ENCODE data around the gene CALML5.

The CALML5 gene

DNA sequence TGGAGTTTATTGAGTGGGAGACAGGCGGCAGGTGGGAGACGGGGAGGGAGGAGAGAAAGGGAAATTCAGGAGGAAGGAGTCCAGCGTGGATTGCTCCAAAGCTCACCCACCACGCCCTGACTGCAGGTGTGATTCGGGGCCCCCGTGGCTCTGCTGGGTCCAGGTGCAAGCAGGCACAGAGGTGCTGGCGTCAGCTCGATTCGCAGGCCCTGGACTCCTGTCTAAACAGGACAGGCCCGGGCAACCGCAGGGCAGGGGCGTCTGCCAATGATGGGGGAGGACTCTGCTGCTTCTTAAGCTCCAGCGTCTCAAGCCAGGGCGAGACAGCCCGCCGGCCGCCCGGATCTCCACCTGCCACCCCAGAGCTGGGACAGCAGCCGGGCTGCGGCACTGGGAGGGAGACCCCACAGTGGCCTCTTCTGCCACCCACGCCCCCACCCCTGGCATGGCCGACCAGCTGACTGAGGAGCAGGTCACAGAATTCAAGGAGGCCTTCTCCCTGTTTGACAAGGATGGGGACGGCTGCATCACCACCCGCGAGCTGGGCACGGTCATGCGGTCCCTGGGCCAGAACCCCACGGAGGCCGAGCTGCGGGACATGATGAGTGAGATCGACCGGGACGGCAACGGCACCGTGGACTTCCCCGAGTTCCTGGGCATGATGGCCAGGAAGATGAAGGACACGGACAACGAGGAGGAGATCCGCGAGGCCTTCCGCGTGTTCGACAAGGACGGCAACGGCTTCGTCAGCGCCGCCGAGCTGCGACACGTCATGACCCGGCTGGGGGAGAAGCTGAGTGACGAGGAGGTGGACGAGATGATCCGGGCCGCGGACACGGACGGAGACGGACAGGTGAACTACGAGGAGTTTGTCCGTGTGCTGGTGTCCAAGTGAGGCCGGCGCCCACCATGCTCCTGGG, 25.5 kb upstream of the CALML5 start, which contains the start of gene CALML3:
TSS of gene CALML3 (plus strand) at position 321 of the 920 bp plus-strand sequence. CDS start at position 446, 125 bp downstream.
- no peaks in the 10 kb centered on the region for H3K9me3 ChIP-seq (ENCODE audit: low read length)
- no peaks in the 10 kb centered on the region for H3K27me3 ChIP-seq (ENCODE audit: control insufficient read depth in 1 of 2, insufficient read depth in 2 of 2, low read length in 2 of 2)
- no peak within 1 kb of the TSS for H3K27ac ChIP-seq (ENCODE audit: low read depth, low read length)
- H3K4me1 ChIP-seq (ENCODE audit: insufficient read depth, low read length): peaks cover 12% of the 10 kb centered on the region
- no peak within 1 kb of the TSS for H3K9ac ChIP-seq (ENCODE audit: low read length)
- no peaks in the 10 kb centered on the region for H3K36me3 ChIP-seq (ENCODE audit: insufficient read depth, low read length)
- H3K4me3 ChIP-seq (ENCODE audit: low read depth in 1 of 2, low read length in 2 of 2): no peak within 1 kb of the TSS

DNA sequence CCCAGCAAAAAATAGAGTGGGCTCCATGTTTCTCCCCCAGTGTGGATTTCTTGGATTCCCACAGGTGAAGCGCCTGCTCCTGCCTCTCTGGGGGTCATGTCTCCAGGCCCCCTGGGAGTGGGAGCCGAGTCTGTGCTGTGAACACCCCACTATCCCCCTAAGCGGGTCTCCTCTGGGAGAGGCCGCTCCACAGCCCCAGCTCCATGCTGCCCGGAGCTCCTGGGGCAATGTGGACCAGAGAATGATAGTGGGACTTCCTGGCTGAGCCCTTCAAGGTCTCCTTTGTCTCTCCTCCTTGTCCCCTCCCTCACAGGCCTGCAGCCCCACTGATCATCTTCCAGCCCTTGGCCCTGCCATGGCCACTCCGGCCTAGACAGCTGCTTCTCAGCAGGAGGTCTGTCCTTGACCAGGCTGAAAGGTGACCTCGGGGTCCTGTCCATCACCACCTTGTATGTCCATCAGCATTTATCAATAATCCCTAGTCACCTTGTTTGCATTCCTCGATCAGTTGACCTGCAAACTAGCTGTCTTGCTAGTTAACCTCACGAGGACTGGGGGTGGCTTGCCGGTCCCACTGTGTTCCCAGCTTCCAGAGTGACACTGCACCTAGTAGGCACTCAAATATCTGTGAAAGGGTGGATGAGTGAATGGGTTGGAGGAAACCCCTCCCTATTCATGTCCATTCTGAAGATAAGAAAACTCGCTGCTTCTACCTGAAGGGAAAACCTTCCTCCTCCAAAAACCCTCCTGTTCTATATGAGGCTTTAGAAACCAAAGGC, 24.6 kb upstream of the CALML5 start:
- H3K4me1 ChIP-seq (ENCODE audit: insufficient read depth, low read length): peaks cover 3% of the 10 kb centered on the region
- H3K27ac ChIP-seq (ENCODE audit: low read depth, low read length): no peak overlapping the region
- no peak overlapping the region for H3K4me3 ChIP-seq (ENCODE audit: low read depth in 1 of 2, low read length in 2 of 2)
- no peaks in the 10 kb centered on the region for H3K9me3 ChIP-seq (ENCODE audit: low read length)
- no peak overlapping the region for H3K9ac ChIP-seq (ENCODE audit: low read length)
- no peaks in the 10 kb centered on the region for H3K27me3 ChIP-seq (ENCODE audit: control insufficient read depth in 1 of 2, insufficient read depth in 2 of 2, low read length in 2 of 2)
- no peaks in the 10 kb centered on the region for H3K36me3 ChIP-seq (ENCODE audit: insufficient read depth, low read length)

DNA sequence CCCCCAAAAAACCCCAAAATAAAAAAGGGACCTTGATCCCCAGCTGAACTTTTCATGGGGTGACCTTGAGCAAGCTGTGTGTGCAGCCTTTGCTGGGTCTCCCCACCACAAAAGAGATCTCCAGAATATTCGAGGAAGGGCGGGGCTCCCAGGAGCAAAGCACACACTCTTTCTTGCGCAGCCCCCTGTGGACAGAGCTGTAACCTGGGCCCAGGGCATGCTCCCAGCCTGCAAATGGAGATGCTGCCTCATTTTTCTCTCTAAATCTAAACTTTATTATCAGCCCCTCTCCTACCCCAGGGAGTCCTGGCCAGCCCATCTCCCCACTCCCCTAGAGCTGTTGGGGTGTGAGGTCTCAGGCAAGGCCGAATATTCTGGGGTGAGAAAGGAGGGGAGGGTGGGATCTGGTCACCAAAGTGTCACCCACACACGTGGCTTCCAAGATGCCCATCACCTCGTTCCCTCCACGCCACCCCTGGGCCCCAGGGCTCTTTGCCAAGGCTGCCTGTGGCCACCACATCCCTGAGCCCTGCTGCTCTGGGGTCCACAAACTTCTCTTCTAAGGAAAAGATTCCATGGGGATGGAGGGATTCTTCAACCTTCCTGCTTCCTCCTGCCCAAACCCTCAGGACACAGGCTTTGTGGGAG, 23.7 kb upstream of the CALML5 start:
- no peak overlapping the region for H3K9ac ChIP-seq (ENCODE audit: low read length)

DNA sequence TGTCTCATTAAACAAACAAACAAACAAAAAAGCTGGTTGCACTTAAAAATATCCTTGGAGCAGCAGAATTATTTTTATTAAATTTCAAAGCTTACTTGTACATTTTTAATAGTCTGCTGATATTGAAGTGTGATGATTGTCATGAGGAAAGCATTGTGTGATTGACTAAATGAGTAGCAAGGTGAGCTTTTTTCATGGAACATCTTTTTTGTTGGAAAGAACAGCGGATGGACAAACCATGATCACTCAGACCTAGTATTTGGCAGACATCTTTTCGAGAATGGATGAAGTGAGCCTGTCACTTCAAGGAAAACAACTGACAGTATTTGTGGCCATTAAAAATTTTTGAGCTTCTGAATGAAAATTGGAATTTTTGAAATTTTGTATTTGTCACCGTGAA, 19.7 kb upstream of the CALML5 start:
- no peaks in the 10 kb centered on the region for H3K36me3 ChIP-seq (ENCODE audit: insufficient read depth, low read length)
- no peak overlapping the region for H3K4me3 ChIP-seq (ENCODE audit: low read depth in 1 of 2, low read length in 2 of 2)
- no peaks in the 10 kb centered on the region for H3K27me3 ChIP-seq (ENCODE audit: control insufficient read depth in 1 of 2, insufficient read depth in 2 of 2, low read length in 2 of 2)
- H3K9ac ChIP-seq (ENCODE audit: low read length): no peak overlapping the region
- H3K9me3 ChIP-seq (ENCODE audit: low read length): no peaks in the 10 kb centered on the region
- H3K27ac ChIP-seq (ENCODE audit: low read depth, low read length): no peak overlapping the region
- no peaks in the 10 kb centered on the region for H3K4me1 ChIP-seq (ENCODE audit: insufficient read depth, low read length)

More for the DNA sequence above, 23.7 kb upstream of the CALML5 start:
- H3K27ac ChIP-seq (ENCODE audit: low read depth, low read length): no peak overlapping the region
- no peak overlapping the region for H3K4me3 ChIP-seq (ENCODE audit: low read depth in 1 of 2, low read length in 2 of 2)
- H3K9me3 ChIP-seq (ENCODE audit: low read length): no peaks in the 10 kb centered on the region
- H3K27me3 ChIP-seq (ENCODE audit: control insufficient read depth in 1 of 2, insufficient read depth in 2 of 2, low read length in 2 of 2): no peaks in the 10 kb centered on the region
- no peaks in the 10 kb centered on the region for H3K36me3 ChIP-seq (ENCODE audit: insufficient read depth, low read length)
- H3K4me1 ChIP-seq (ENCODE audit: insufficient read depth, low read length): no peaks in the 10 kb centered on the region

DNA sequence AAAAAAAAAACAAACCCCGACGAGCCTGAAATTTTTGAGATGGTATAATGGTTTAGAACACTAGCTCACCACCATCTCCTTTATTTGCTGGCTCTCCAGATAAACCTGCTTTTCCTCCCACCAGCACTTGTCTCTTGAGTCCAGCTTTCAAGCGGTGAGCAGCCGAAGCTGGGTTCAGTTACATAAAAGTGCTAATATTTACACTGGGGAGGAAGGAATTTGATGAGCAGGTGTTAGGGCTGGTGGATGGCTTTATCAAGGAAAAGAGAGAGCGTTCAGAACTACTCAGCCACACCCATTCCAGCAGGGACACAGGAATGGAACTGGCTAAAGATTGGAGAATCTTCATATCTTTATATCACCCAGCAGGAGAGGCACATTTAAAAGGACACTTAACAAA, 18.8 kb upstream of the CALML5 start:
- H3K27ac ChIP-seq (ENCODE audit: low read depth, low read length): no peak overlapping the region

DNA sequence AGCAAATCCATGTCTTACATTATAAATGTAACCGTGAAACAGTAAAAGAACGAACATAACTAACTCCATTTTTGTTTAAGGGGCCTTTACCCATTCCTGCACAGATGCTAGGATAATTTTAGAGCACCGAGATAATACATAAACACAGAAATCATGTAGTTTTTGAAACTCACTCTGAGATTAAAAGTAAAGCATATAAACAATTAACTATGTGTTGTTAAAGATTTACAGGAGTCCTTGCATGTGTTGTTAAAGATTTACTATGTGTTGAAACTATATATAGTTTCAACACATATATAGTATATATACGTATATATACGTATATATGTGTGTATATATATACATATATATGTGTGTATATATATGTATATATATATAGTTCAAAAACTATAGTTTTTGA, 18.2 kb upstream of the CALML5 start:
- Histone ChIP-seq H3K27me3 (ENCODE audit: control insufficient read depth in 1 of 2, insufficient read depth in 2 of 2, low read length in 2 of 2) (no peaks in the 10 kb centered on the region), H3K9ac (ENCODE audit: low read length) (no peak overlapping the region), H3K27ac (ENCODE audit: low read depth, low read length) (no peak overlapping the region), H3K36me3 (ENCODE audit: insufficient read depth, low read length) (no peaks in the 10 kb centered on the region), H3K4me1 (ENCODE audit: insufficient read depth, low read length) (no peaks in the 10 kb centered on the region), H3K4me3 (ENCODE audit: low read depth in 1 of 2, low read length in 2 of 2) (no peak overlapping the region), H3K9me3 (ENCODE audit: low read length) (no peaks in the 10 kb centered on the region)

More for the DNA sequence above, 18.8 kb upstream of the CALML5 start:
- Histone ChIP-seq H3K9ac (ENCODE audit: low read length) (no peak overlapping the region), H3K4me3 (ENCODE audit: low read depth in 1 of 2, low read length in 2 of 2) (no peak overlapping the region), H3K4me1 (ENCODE audit: insufficient read depth, low read length) (no peaks in the 10 kb centered on the region), H3K36me3 (ENCODE audit: insufficient read depth, low read length) (no peaks in the 10 kb centered on the region), H3K9me3 (ENCODE audit: low read length) (no peaks in the 10 kb centered on the region), H3K27me3 (ENCODE audit: control insufficient read depth in 1 of 2, insufficient read depth in 2 of 2, low read length in 2 of 2) (no peaks in the 10 kb centered on the region)

DNA sequence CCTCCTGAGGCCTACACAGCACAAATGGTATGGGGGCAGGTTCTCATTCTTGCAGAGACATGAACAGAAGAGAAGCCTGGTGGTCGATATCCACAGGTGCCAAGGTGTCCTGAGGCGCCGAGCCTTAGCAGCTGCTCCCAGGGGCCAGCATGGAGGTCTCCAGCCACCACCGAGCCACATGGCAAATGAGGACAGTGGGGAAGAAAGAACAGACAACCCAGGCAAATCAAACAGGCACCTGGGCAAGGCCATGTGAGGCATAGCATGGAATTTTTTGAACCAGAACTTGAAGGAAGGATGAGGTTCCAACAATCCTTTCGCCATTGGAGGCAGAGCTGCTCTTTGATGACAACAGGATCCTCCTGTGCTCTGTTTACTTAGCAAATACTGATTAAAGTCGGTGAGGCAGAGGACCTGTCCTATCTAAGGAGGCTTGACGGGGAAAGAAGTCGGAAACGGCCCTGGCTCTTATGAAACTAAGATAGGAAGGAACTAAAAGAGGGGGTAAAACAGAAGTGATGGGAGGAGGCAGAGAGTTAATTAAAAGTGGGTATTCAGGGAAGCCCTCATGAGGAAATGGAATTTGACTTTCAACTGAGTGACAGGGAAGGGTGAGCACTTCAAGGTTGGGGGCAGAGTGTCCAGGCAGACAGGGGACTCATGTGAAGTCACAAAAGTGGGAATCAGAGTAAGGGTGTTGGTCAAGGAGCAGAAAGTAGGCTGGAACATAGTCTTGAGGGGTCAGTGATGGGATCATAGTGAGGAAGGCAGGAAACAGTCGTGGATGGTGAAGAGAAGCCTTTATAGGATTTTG, 16.8 kb upstream of the CALML5 start:
- Histone ChIP-seq H3K9me3 (ENCODE audit: low read length) (no peaks in the 10 kb centered on the region), H3K36me3 (ENCODE audit: insufficient read depth, low read length) (no peaks in the 10 kb centered on the region), H3K9ac (ENCODE audit: low read length) (no peak overlapping the region), H3K4me1 (ENCODE audit: insufficient read depth, low read length) (no peaks in the 10 kb centered on the region), H3K4me3 (ENCODE audit: low read depth in 1 of 2, low read length in 2 of 2) (no peak overlapping the region), H3K27ac (ENCODE audit: low read depth, low read length) (no peak overlapping the region), H3K27me3 (ENCODE audit: control insufficient read depth in 1 of 2, insufficient read depth in 2 of 2, low read length in 2 of 2) (no peaks in the 10 kb centered on the region)

DNA sequence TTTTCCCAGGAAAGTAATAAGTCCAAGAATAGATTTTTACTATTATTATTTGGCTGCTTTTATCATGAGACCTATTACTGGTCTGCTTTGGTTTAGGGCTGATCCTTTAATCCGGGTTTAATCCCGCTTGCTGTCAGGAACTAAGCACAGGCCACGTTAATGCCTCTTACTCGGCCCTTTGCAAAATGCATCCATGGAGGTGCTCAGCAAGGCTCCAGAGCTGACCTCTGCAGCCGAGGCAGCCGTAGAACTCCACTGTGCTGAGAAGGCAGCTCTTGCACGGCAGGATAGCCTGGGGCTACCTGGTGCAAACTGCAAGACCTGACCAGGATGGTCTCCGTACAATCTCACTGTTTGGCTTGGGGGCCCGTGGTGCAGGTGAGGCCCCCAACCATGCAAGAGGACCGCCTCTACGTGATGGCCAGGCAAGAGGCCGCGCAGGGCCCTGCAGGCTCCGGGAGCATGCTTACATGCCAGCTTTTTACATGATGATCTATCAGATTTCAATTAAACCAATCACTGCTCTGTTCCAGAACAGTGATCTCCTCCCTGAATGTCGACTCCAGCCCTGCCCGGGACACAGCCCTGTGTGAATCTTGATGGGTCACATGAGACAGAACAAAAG, 15.0 kb upstream of the CALML5 start:
- H3K27me3 ChIP-seq (ENCODE audit: control insufficient read depth in 1 of 2, insufficient read depth in 2 of 2, low read length in 2 of 2): no peaks in the 10 kb centered on the region
- no peak overlapping the region for H3K27ac ChIP-seq (ENCODE audit: low read depth, low read length)
- no peaks in the 10 kb centered on the region for H3K9me3 ChIP-seq (ENCODE audit: low read length)
- no peaks in the 10 kb centered on the region for H3K36me3 ChIP-seq (ENCODE audit: insufficient read depth, low read length)
- no peak overlapping the region for H3K9ac ChIP-seq (ENCODE audit: low read length)
- no peak overlapping the region for H3K4me3 ChIP-seq (ENCODE audit: low read depth in 1 of 2, low read length in 2 of 2)
- H3K4me1 ChIP-seq (ENCODE audit: insufficient read depth, low read length): no peaks in the 10 kb centered on the region

DNA sequence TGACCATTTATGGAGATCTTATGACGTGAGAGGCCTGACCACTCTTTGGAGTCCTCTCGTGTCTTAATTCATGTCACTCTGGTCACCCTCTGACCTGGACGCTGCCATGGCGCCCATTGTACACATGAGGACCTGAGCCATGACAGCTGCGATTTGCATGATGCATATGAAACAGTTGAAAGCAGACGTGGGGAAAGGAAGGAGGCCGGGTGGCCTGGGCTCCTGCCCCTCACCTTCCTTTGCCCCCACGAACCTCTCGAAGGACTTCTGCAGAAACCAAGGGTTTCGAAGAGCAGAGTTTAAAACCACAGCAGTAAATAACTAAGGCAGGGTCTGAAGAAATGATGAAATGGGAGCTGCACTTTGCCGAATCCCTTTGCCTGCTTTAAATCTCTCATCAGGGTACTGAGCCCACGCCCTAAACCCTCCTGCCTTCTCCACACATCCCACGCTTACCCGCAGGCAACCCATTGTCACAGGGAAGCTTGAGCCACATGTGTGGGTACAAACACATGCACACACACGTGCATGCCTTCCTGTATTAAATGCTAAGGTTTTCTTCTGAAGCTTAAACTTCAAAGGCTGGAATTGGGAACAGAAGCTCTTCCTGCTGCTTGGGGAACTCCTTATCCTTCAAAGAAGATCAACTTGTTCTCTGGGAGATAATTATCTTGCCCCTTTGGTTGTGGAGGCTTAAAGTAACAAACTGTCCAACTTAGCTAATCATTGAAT, 13.7 kb upstream of the CALML5 start:
- Histone ChIP-seq H3K9ac (ENCODE audit: low read length) (no peak overlapping the region), H3K27me3 (ENCODE audit: control insufficient read depth in 1 of 2, insufficient read depth in 2 of 2, low read length in 2 of 2) (no peaks in the 10 kb centered on the region), H3K36me3 (ENCODE audit: insufficient read depth, low read length) (no peaks in the 10 kb centered on the region), H3K4me1 (ENCODE audit: insufficient read depth, low read length) (no peaks in the 10 kb centered on the region), H3K27ac (ENCODE audit: low read depth, low read length) (no peak overlapping the region), H3K9me3 (ENCODE audit: low read length) (no peaks in the 10 kb centered on the region), H3K4me3 (ENCODE audit: low read depth in 1 of 2, low read length in 2 of 2) (no peak overlapping the region)

DNA sequence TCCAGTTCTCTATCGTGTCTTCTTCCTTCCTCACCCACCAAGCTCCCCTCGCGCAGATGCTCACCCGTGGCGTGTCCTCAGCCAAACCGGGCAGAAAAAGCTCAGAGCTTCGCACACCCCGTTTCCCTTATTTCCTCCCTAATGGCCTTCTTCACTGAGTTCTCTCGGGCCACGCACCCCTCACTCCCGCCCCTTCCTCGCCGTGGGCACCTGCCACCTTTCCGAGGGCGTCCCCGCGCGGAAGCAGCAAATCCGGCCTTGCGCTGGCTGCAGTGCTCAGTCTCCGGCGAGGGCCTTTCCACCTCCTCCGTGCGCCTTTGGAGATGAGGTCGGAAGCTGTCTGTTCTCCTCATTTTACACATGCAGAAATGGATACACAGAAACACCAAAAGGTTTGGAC, 13.0 kb upstream of the CALML5 start:
- Histone ChIP-seq H3K9ac (ENCODE audit: low read length) (no peak overlapping the region), H3K9me3 (ENCODE audit: low read length) (no peaks in the 10 kb centered on the region), H3K4me1 (ENCODE audit: insufficient read depth, low read length) (no peaks in the 10 kb centered on the region), H3K4me3 (ENCODE audit: low read depth in 1 of 2, low read length in 2 of 2) (no peak overlapping the region), H3K36me3 (ENCODE audit: insufficient read depth, low read length) (no peaks in the 10 kb centered on the region), H3K27me3 (ENCODE audit: control insufficient read depth in 1 of 2, insufficient read depth in 2 of 2, low read length in 2 of 2) (no peaks in the 10 kb centered on the region), H3K27ac (ENCODE audit: low read depth, low read length) (no peak overlapping the region)
